Activated effector memory CD4-positive, alpha-beta T cell treated with anti-CD3 and anti-CD28 coated beads, Interleukin-2, amount 50 U/mL, for 16 hours (primary cell): ENCODE measurements around the gene QSOX2.

Experiments
- DNase-seq: peaks from one replicate; pipeline ENCODE4 v3.0.0-alpha.2; 2020

QSOX2 gene

DNA sequence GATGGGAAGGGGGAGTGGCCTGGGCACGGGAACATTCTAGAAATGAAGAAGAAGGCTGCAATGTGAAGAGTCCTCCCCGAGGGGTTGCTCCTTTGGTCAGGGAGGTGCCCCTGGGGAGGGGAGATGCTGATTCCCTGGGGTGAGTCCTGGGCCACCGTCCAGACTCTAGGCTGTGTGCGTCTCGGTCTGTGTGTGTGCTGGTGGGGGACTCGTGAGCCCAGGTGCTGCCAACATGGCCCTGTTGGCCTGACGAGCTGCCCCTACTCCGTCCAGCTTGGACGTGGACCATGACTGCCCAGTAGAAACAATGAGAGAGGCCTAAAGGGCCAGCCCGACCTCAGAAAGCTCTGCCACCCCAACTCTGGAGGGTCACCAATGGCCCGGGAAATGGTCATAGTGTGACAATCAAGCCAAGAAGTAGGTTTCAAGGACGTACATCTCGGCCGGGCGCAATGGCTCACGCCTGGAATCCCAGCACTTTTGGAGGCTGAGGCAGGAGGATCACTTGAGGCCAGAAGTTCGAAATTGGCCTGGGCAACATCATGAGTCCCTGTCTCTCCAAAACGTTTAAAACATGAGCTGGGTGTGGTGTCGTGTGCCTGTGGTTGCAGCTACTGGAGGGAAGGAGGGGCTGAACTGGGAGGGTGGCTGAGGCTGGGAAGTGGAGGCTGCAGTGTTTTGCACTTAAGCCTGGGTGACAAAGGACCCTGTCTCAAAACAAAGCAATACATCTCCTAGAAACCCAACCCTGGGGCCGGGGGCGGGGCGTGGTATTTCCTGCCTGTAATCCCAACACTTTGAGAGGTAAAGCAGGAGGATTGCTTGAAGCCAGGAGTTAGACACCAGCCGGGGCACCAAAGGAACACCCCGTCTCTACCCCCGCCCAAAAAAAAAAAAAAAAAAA lies 57.7 kb downstream of the QSOX2 start:
- DNase-seq = no peak

GRCh38 chr9:136187197-136187596 lies 58.4 kb downstream of the QSOX2 start:
- no peak for DNase-seq

GRCh38 chr9:136186386-136186785 lies 59.2 kb downstream of the QSOX2 start:
- no peak for DNase-seq

DNA sequence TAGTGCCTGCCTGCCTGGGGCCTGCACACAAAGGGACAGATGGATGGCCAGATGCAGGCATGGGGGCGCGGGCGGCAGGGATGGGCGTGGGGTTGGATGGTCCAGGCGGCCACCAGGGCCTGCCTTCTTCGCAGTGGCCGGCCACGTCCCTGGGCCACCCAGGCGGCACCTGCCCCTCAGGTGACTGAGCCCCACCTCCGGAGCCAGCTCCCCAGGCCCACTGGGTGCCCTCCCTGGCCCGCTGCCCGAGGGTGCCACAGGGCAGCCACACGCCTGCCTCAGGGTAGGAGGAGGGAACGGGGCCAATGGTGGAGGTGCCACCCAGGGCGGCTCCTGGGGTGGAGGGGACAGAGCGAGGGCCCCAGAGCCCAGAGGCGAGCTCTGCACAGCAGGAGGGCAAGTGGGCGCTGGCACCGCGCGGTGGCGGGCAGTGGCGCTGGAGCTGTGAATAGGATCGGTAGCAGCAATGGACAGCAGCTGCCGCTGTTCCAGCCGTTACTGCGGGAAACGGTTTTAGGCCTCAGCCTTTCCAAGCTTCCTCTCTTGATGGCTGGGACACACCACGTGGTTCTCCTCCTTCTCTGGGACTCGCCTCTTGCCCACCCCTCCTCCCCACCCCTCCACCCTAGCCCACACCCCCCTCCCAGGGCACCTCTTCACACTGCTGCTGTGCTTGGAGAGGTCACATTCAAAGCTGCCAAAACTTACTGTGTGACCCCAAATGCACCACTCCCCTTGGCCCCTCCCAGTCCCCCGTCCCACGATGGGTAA lies 59.8 kb downstream of the QSOX2 start:
- DNase-seq = no peak

DNA sequence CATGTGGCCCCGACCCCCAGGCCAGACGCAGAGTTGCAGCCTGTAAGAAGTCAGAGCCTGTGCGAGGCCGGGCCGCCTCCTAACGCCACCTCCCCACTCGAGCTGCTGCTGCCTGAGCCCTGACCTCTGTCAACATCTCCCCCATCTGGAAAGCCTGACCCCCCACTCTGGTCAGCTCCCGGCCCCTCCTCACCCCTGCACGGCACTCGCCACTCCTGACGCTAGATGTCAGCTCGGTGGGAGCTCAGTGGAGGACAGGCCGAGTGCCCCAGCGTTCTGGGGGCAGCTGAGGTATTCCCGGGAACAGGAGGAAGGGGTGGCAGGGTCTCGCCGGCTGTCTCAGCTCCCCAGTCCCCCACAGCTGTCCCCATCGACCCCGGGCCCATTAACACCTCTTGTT lies 60.5 kb downstream of the QSOX2 start:
- DNase-seq = no peak

DNA sequence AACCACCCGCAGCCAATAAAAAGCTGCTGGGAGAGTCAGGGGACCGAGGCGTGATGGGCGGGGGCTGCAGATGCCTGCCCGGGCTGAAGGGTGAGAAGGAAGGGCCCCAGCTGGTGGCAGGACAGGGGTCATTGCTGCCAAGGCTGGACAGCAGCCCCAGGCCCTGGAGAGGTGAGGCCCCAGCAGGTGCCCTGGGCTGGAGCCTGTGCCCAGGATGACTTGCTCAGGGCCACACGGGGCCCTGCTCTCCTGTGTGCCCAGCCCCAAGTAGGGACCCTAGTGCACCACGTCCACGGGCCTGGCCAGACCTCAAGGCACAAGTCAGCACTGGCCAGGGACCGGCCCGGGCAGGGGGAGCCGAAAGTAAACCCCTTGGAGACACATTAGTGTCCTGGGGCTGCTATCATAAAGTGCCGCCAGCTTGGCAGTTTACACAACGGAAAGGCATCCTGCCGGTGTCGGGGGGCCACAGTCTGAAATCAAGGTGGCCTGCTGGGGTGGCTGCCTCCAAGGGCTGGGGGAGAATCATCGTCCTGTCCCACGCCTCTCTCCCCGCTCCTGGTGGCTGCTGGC lies 62.7 kb downstream of the QSOX2 start:
- DNase-seq = no peak

GRCh38 chr9:136182420-136182787 lies 63.2 kb downstream of the QSOX2 start:
- DNase-seq = no peak

GRCh38 chr9:136181784-136182419 lies 63.7 kb downstream of the QSOX2 start:
- no peak for DNase-seq

GRCh38 chr9:136180586-136180985 lies 65.0 kb downstream of the QSOX2 start:
- no peak for DNase-seq

DNA sequence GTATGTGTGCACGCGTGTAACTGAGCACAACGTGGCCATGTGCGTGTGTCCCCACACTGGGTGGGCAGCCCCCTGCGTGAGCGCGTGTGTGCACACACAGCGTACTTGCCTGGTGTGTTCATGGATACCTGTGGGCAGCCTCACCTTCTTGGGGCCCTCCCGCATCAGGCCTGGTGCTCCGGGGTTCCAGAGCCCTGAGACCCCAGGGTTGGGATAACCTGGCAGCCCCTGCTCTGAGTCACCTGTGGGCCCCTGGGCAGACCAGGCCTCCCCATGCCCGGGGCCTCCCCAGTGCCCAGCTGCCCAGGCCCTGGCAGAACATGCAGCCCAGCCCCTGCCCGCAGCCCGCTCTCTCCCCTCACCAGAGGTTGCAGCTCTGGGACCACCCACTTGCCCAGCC lies 65.9 kb downstream of the QSOX2 start:
- no peak for DNase-seq

GRCh38 chr9:136179101-136179616 lies 66.5 kb downstream of the QSOX2 start:
- DNase-seq = no peak

GRCh38 chr9:136178773-136179075 lies 66.9 kb downstream of the QSOX2 start:
- no peak for DNase-seq

GRCh38 chr9:136178061-136178772 lies 67.4 kb downstream of the QSOX2 start:
- no peak for DNase-seq

DNA sequence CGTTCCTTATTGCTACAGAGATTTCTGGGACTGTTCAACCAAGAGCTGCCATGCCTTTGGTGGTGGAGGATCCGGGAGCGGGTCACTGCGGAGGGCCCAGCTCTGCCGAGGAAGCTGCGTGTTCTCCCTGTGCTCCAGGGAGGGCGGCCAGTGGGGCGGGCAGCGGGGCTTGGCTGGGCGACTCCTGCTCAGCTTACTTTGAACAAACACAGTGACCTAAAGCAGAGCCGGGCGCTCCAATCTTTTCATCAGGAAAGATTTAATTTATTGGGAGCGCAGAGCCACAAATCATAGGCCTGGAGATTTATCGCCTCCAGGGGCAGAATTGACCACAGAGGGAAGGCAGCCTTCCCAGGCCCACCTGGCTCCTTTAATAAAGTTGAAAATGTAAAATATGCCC lies 68.4 kb downstream of the QSOX2 start:
- no peak for DNase-seq

- no peak for DNase-seq
Observed at GRCh38 chr9:136175616-136176197, 69.9 kb downstream of the QSOX2 start.

- DNase-seq = no peak
Observed at GRCh38 chr9:136174779-136175615, 70.6 kb downstream of the QSOX2 start.

- DNase-seq = no peak
Observed at GRCh38 chr9:136173648-136174290, 71.8 kb downstream of the QSOX2 start.

GRCh38 chr9:136172412-136173079 lies 73.1 kb downstream of the QSOX2 start:
- DNase-seq = no peak

DNA sequence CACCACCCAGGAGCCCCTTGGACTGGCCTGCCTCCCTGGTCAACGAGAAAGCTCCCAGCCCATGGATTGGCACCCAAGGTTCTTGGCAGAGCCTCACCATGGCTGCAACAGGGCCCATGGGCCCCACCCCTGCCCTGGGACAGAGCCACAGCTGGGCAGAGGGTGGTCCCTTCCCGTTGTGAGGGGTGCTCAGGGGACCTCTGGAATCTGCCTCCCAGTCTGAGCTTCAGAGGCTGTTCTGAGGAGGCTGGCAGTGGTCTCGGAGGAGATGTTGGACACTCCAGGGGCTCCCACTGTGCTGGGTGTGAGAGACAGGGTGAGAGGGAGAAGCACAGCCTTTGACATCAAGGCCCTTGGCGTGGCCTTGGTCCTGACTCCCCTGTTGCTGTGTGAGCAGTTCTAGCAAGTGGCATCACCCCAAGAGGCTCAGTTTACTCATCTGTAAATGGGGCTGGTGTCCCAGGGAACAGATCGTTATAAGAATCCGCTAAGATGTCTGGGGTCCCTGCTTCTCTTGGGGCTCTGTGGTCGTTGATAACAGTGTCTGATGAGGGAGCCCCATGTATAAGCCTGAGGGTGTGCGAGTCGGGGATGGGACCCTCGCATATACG lies 73.7 kb downstream of the QSOX2 start:
- DNase-seq = no peak
